Measurements from ENCODE around the gene SGMS2.
A peak's percentile ranks its signal among the peaks of the same experiment; 100 is the strongest.
"Not testable (repeated sequence)": the region's sequence is repeated elsewhere in the genome, so short reads cannot be mapped to it uniquely, and the experiment has no call there.

The SGMS2 gene

DNA sequence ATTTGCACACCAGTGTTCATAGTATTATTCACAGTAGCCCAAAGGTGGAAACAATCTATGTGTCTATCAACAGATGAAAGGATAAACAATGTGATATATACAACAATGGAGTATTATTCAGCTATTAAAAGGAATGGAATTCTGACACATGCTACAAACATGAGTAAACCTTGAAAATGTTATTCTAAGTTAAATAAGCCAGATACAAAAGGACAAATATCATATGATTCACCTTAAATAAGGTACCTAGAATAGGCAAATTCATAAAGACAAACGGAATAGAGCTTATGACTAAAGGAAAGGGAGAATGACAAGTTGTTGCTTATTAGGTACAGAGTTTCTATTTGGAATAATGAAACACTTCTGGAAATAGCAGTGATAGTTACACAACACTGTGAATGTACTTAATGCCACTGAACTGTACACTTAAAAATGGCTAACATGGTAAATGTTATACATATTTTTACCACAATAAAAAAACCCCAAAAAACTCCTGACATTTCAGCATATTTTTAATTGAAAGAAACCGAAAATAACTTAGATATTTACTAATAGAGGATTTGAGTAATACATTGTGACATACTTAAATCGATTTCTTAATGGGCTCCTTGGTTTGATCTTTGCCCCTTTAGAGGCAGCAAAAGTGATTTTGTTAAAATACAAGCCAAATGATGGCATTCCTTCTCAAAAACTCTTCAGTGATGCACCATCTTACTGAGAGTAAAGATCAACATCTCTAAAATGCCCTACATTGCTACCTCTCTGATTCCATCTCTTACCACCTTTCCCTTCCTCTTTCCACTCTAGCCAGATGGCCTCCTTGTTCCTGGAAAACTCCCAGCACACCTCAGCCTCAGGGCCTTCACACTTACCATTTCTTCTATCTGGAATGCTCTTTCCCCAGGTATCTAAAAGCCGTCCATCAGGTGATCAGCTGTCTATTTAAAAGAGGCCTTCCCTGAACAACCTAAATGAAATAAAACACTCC, 98.0 kb downstream of the SGMS2 start:
- Histone ChIP-seq H3K9me3 (ENCODE audit: severe bottlenecking) (peaks cover 8% of the 10 kb centered on the region), H3K36me3 (no peaks in the 10 kb centered on the region), H3K27ac (no peak overlapping the region), H3K4me3 (ENCODE audit: low read depth, low read length) (no peak overlapping the region), H3K27me3 (ENCODE audit: insufficient read depth, low read depth, severe bottlenecking) (no peaks in the 10 kb centered on the region)
- no peak for DNase-seq
- TF ChIP-seq, protein P1, sequence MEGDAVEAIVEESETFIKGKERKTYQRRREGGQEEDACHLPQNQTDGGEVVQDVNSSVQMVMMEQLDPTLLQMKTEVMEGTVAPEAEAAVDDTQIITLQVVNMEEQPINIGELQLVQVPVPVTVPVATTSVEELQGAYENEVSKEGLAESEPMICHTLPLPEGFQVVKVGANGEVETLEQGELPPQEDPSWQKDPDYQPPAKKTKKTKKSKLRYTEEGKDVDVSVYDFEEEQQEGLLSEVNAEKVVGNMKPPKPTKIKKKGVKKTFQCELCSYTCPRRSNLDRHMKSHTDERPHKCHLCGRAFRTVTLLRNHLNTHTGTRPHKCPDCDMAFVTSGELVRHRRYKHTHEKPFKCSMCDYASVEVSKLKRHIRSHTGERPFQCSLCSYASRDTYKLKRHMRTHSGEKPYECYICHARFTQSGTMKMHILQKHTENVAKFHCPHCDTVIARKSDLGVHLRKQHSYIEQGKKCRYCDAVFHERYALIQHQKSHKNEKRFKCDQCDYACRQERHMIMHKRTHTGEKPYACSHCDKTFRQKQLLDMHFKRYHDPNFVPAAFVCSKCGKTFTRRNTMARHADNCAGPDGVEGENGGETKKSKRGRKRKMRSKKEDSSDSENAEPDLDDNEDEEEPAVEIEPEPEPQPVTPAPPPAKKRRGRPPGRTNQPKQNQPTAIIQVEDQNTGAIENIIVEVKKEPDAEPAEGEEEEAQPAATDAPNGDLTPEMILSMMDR (IDR thresholded peaks at IDR 0.05; ENCODE audit: low read depth, low read length): no peak

DNA sequence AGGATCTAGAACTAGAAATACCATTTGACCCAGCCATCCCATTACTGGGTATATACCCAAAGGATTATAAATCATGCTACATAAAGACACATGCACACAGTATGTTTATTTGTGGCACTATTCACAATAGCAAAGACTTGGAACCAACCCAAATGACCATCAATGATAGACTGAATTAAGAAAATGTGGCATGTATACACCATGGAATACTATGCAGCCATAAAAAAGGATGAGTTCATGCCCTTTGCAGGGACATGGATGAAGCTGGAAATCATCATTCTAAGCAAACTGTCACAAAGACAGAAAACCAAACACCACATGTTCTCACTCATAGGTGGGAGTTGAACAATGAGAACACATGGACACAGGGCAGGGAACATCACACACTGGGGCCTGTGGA, 101.0 kb downstream of the SGMS2 start:
- H3K27ac ChIP-seq; H3K27me3 ChIP-seq (ENCODE audit: insufficient read depth, low read depth, severe bottlenecking); DNase-seq; H3K9me3 ChIP-seq (ENCODE audit: severe bottlenecking); H3K4me3 ChIP-seq (ENCODE audit: low read depth, low read length); H3K36me3 ChIP-seq: not testable (repeated sequence)

DNA sequence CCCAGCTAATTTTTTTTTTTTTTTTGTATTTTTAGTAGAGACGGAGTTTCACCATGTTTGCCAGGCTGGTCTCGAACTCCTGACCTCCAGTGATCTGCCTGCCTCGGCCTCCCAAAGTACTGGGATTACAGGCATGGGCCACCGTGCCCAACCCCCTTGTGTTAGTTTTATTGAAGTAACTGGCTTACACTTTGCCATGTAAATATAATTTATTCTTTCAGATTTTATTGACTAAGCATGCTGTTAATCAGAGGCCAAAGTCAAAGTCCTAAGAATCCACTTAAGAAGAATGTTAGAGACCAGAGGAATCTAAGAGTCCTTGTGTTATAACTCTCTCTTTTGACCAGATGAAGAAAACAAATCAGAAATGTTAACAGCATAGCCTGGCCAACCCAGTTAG, 102.1 kb downstream of the SGMS2 start:
- H3K36me3 ChIP-seq; H3K9me3 ChIP-seq (ENCODE audit: severe bottlenecking); DNase-seq; H3K4me3 ChIP-seq (ENCODE audit: low read depth, low read length); H3K27me3 ChIP-seq (ENCODE audit: insufficient read depth, low read depth, severe bottlenecking); H3K27ac ChIP-seq: not testable (repeated sequence)

DNA sequence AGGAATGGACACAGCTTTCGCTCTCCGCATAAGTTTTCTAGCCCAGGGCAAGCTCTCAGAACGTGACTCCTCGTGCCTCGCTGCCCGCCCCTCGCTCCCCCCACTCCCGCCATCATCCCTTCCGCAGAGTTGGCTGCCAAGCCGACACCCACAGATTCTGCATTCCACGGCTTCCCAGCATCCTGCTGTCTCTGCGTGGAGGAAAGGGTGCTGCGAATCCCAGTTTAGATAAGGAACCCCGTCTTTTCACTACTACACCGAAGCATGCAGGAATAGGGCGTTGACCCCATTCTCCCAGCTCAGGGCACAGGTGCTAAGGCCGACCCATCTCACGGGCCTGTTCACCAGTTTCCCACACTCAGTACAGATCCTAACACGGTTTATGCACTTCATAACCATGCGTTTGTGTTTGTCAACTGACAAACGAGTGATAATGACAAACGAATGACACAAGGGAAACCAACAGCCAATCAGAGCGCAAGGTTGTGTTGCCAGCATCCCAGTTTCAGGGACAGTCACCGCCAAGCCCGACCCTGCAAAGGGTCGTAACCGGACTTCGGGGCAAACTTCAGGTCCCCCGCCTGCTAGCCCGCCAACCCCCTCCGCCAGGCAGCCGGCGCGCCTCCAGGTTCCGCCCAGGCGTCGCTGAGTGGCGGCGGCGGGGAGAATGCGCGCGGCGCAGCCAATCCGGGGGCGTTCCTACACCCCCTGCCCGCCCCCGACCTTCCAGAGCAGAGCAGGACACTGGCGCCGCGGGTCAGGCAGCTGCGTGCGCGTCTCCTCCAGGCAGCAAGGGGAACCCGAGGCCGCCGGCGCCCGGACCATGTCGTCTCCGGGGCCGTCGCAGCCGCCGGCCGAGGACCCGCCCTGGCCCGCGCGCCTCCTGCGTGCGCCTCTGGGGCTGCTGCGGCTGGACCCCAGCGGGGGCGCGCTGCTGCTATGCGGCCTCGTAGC, 106.4 kb downstream of the SGMS2 start, which contains the start of gene CYP2U1:
CYP2U1 (plus strand) TSS at position 729 of the 954 bp plus-strand sequence; CDS start at position 824, 95 bp downstream.
- peak; percentile 96 for DNase-seq
- H3K27ac ChIP-seq: peak within 1 kb of the TSS; percentile 56
- H3K4me3 ChIP-seq (ENCODE audit: low read depth, low read length): peak within 1 kb of the TSS; percentile 82
- peaks cover 8% of the 10 kb centered on the region for H3K36me3 ChIP-seq
- H3K27me3 ChIP-seq (ENCODE audit: insufficient read depth, low read depth, severe bottlenecking): no peaks in the 10 kb centered on the region
- no peaks in the 10 kb centered on the region for H3K9me3 ChIP-seq (ENCODE audit: severe bottlenecking)
- TF ChIP-seq, protein P1 (IDR thresholded peaks at IDR 0.05; ENCODE audit: low read depth, low read length): 0 out of 2 replicates have a peak, but pooled peaks have one; percentile 10

DNA sequence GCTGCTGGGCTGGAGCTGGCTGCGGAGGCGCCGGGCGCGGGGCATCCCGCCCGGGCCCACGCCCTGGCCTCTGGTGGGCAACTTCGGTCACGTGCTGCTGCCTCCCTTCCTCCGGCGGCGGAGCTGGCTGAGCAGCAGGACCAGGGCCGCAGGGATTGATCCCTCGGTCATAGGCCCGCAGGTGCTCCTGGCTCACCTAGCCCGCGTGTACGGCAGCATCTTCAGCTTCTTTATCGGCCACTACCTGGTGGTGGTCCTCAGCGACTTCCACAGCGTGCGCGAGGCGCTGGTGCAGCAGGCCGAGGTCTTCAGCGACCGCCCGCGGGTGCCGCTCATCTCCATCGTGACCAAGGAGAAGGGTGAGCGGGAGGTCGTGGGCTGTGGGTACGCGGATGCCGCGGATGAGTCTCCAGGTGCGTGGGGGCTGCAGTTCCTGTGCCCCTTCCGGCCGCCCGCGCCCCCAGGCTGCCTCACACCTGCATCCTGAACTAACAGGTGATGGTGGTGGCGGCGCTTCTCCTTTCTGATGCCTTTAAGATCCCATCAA, 107.1 kb downstream of the SGMS2 start:
- Histone ChIP-seq H3K27ac (peak overlapping the region; percentile 56), H3K9me3 (ENCODE audit: severe bottlenecking) (no peaks in the 10 kb centered on the region), H3K27me3 (ENCODE audit: insufficient read depth, low read depth, severe bottlenecking) (no peaks in the 10 kb centered on the region), H3K4me3 (ENCODE audit: low read depth, low read length) (peak overlapping the region; percentile 82), H3K36me3 (peaks cover 8% of the 10 kb centered on the region)
- DNase-seq: no peak
- TF ChIP-seq, protein P1 (IDR thresholded peaks at IDR 0.05; ENCODE audit: low read depth, low read length): no peak

DNA sequence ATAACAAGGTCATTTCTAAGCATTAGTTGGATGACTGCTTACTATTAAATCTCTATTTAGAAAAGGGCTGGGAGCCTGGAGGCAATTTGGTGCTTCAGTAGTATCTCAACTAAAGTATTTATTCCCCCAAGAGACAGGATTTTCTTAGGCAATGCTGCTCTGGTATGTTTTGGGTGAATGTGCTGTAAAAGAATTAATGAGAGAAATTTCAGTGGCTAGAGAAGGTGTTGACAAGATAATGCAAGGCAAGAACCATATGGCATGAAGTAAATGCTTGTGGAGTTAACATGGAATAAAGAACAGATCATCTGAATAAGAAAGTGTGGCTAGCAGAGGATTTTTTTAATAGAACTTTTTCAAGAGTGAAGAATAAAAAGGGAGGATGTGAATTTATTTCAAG, 110.5 kb downstream of the SGMS2 start:
- Histone ChIP-seq H3K36me3 (peaks cover 8% of the 10 kb centered on the region), H3K4me3 (ENCODE audit: low read depth, low read length) (no peak overlapping the region), H3K9me3 (ENCODE audit: severe bottlenecking) (no peaks in the 10 kb centered on the region), H3K27me3 (ENCODE audit: insufficient read depth, low read depth, severe bottlenecking) (no peaks in the 10 kb centered on the region), H3K27ac (no peak overlapping the region)
- DNase-seq: no peak
- TF ChIP-seq, protein P1 (IDR thresholded peaks at IDR 0.05; ENCODE audit: low read depth, low read length): no peak
